Panc1 (cell line): ENCODE results near the gene CDR2L. TPM values are rescaled to one million over a fixed set of nuclear protein-coding genes. Genes with fewer than 3 reads are reported as not detected.

ENCODE experiments used
- ATAC-seq: fragments of 200-7000 bp; cut with Tn5 transposase; 2 replicates; pipeline ENCODE4 v1.9.1; 2020; ENCODE audit warnings: mild to moderate bottlenecking, moderate library complexity
- BruUV-seq: library from RNA; stranded (reverse); fragments of 400-500 nt; replicated peaks from 2 replicates; lab custom pipeline; 2021; lab: Mats Ljungman, UMichigan
- CTCF ChIA-PET: fragments of 300-600 bp; sonication (Branson Sonifier 250); formaldehyde crosslinking; loops from one replicate; lab custom pipeline; 2022; ENCODE audit warnings: antibody characterized with exemption; lab: Charles Lee
- POLR2A ChIA-PET: fragments of 300-600 bp; sonication (Branson Sonifier 250); formaldehyde crosslinking; loops from one replicate; lab custom pipeline; 2022; ENCODE audit warnings: antibody characterized with exemption; lab: Charles Lee
- DNase-seq: peaks from one replicate; pipeline ENCODE4 v3.0.0-alpha.2; 2010; ENCODE audit warnings: low read depth, low spot score
- H3K27ac ChIP-seq: 2 replicates; pipeline ENCODE4 v1.5.1; 2011; ENCODE audit warnings: mild to moderate bottlenecking, low read length, inconsistent platforms
- H3K27me3 ChIP-seq: fragments of 200-500 bp; sonication (Bioruptor generic); 2 replicates; pipeline ENCODE4 v1.6.0; 2014; ENCODE audit warnings: low read length, inconsistent platforms; ENCODE audit not compliant: control insufficient read depth, insufficient read depth
- H3K36me3 ChIP-seq: fragments of 200-500 bp; sonication (Bioruptor generic); 2 replicates; pipeline ENCODE4 v1.5.1; 2014; ENCODE audit warnings: inconsistent platforms, mild to moderate bottlenecking, low read length, moderate library complexity; ENCODE audit not compliant: control insufficient read depth, insufficient read depth
- H3K4me1 ChIP-seq: 2 replicates; pipeline ENCODE4 v1.5.1; 2011; ENCODE audit warnings: inconsistent platforms, mild to moderate bottlenecking, low read length, moderate library complexity; ENCODE audit not compliant: control insufficient read depth, insufficient read depth
- H3K4me3 ChIP-seq, 2 experiments: 2 replicates each; pipeline ENCODE4 v1.5.1; 2011 to 2012; ENCODE audit warnings: low read depth in 2 of 2, low read length in 2 of 2, mild to moderate bottlenecking in 2 of 2, inconsistent platforms in 1 of 2, moderate library complexity in 1 of 2
- H3K9me3 ChIP-seq: fragments of 200-500 bp; sonication (Bioruptor generic); 2 replicates; pipeline ENCODE4 v1.5.1; 2014; ENCODE audit warnings: low read depth, mild to moderate bottlenecking, inconsistent platforms, low read length, moderate library complexity; ENCODE audit not compliant: control insufficient read depth, insufficient read depth
- CTCF ChIP-seq: fragments of 450-650 bp; IDR thresholded peaks from 2 replicates; pipeline ENCODE4 v1.5.1; 2017; ENCODE audit warnings: mild to moderate bottlenecking
- POLR2AphosphoS5 ChIP-seq: IDR thresholded peaks from 2 replicates; pipeline ENCODE4 v1.6.1; 2012; ENCODE audit warnings: mild to moderate bottlenecking, low read depth, low read length, moderate library complexity
- REST ChIP-seq, 2 experiments: IDR thresholded peaks; 2 replicates each; pipeline ENCODE4 v1.6.1; 2011 to 2012; ENCODE audit warnings: low read depth in 2 of 2, control low read depth in 1 of 2, low read length in 1 of 2, mild to moderate bottlenecking in 1 of 2, moderate library complexity in 1 of 2; ENCODE audit not compliant: insufficient read depth in 1 of 2
- SIN3A ChIP-seq: IDR thresholded peaks from 2 replicates; pipeline ENCODE4 v1.6.1; 2012; ENCODE audit warnings: low read depth, mild to moderate bottlenecking, low read length, moderate library complexity, borderline replicate concordance; ENCODE audit not compliant: insufficient read depth
- TCF7L2 ChIP-seq: IDR thresholded peaks from 2 replicates; pipeline ENCODE4 v1.6.1; 2011; ENCODE audit warnings: mild to moderate bottlenecking, low read depth, low read length, inconsistent platforms
- in situ Hi-C: cut with HindIII; loops from 2 replicates; pipeline ENCODE4 v1.10.0; 2016; ENCODE audit warnings: low sequenced_read_pairs, low pct_unique_long_range_greater_than_20kb
- intact Hi-C: fragments of 100-400 bp; cut with micrococcal nuclease; formaldehyde crosslinking; loops from one replicate; pipeline ENCODE4 v1.10.0; 2022; ENCODE audit not compliant: unreplicated experiment
- total RNA-seq: library from RNA; stranded (reverse); gene quantifications from one replicate; pipeline ENCODE4 v1.2.1, GENCODE V29; 2021; ENCODE audit not compliant: unreplicated experiment

CDR2L gene
- total RNA-seq, 1 experiment from 2014 or later: 32.0 TPM

- Histone ChIP-seq H3K27ac (no peak overlapping the region), H3K4me1 (peaks cover 4% of the 10 kb centered on the region; the same call in 1 of the 2 replicates), H3K9me3 (no peaks in the 10 kb centered on the region), H3K27me3 (no peaks in the 10 kb centered on the region), H3K36me3 (no peaks in the 10 kb centered on the region), H3K4me3 (peak overlapping the region; percentile 52 to 58)
- DNase-seq: no peak
- ChIA-PET POLR2A (interaction anchor here (0.6 to 0.8 kb wide), 2 partner anchors 100 to 452 kb away, joined by 3 to 7 read pairs; partner anchors contain the start of gene FDXR), CTCF (interaction anchor here (0.6 to 0.9 kb wide), 2 partner anchors 12 to 90 kb away, joined by 5 to 8 read pairs; no protein-coding TSS in a partner anchor)
- TF ChIP-seq CTCF: no peak
- no peak for TF ChIP-seq SIN3A
- peak; percentile 45 for ATAC-seq
- intact Hi-C loops (loop anchor here (10.0 kb wide), 1 partner anchor 132 kb away; the partner anchor contains the start of gene ARMC7), in situ Hi-C loops (no loop called here)
- no TSS peak for BruUV-seq
These were observed 14.5 kb upstream of the CDR2L start for GRCh38 chr17:74972973-74973328.

GRCh38 chr17:74975943-74976342 is 11.5 kb upstream of the CDR2L start:
- CTCF ChIA-PET: no interaction called here

More at GRCh38 chr17:74975943-74976342, 11.5 kb upstream of the CDR2L start:
- peaks cover 4% of the 10 kb centered on the region; the same call in 1 of the 2 replicates for H3K4me1 ChIP-seq
- H3K27ac ChIP-seq: no peak overlapping the region
- in situ Hi-C loops (no loop called here), intact Hi-C loops (loop anchor here (10.0 kb wide), 1 partner anchor 129 kb away; the partner anchor contains the start of gene ARMC7)
- no peak for DNase-seq
- no peak for ATAC-seq
- H3K4me3 ChIP-seq: no peak overlapping the region
- no peaks in the 10 kb centered on the region for H3K9me3 ChIP-seq
- TF ChIP-seq POLR2AphosphoS5 (no peak), CTCF (no peak), TCF7L2 (no peak), REST (IDR thresholded peaks at IDR 0.05; ENCODE audit: insufficient read depth in 1 of 2, low read depth in 2 of 2, low read length in 1 of 2) (no peak), SIN3A (no peak)
- BruUV-seq: no TSS peak
- no peaks in the 10 kb centered on the region for H3K36me3 ChIP-seq
- POLR2A ChIA-PET: no interaction called here
- H3K27me3 ChIP-seq: no peaks in the 10 kb centered on the region
